Endodermal cell (in vitro differentiated cells): ENCODE results near the gene TEX22. TPM values are rescaled to one million over a fixed set of nuclear protein-coding genes. Genes with fewer than 3 reads are reported as not detected.

ENCODE experiments used
- DNase-seq: peaks from one replicate; pipeline ENCODE4 v3.0.0-alpha.2; 2017
- H3K27ac ChIP-seq: 2 replicates; pipeline ENCODE4 v1.5.1; 2013; ENCODE audit warnings: mild to moderate bottlenecking, low read depth, low read length, moderate library complexity
- H3K27me3 ChIP-seq: 2 replicates; pipeline ENCODE4 v1.6.1; 2013; ENCODE audit warnings: mild to moderate bottlenecking, low read length, moderate library complexity; ENCODE audit not compliant: insufficient read depth, control insufficient read depth, poor library complexity, severe bottlenecking
- H3K36me3 ChIP-seq: 2 replicates; pipeline ENCODE4 v1.7.0; 2013; ENCODE audit warnings: mild to moderate bottlenecking, low read length, moderate library complexity; ENCODE audit not compliant: control insufficient read depth, insufficient read depth
- H3K4me1 ChIP-seq: one replicate; pipeline ENCODE4 v1.7.0; 2013; ENCODE audit warnings: low read length; ENCODE audit not compliant: control insufficient read depth, insufficient read depth
- H3K4me3 ChIP-seq: 2 replicates; pipeline ENCODE4 v1.5.1; 2013; ENCODE audit warnings: mild to moderate bottlenecking, low read length, moderate library complexity
- H3K9ac ChIP-seq: 2 replicates; pipeline ENCODE4 v1.6.1; 2013; ENCODE audit warnings: mild to moderate bottlenecking, low read length, moderate library complexity; ENCODE audit not compliant: poor library complexity, severe bottlenecking; ENCODE audit errors: extremely low read depth
- H3K9me3 ChIP-seq: 2 replicates; pipeline ENCODE4 v1.6.1; 2013; ENCODE audit warnings: mild to moderate bottlenecking, low read length, moderate library complexity; ENCODE audit not compliant: control insufficient read depth
- H3K27ac Mint-ChIP-seq: 2 replicates; pipeline ENCODE4 v1.8.0; 2020; ENCODE audit warnings: mixed read lengths
- H3K27me3 Mint-ChIP-seq: 2 replicates; pipeline ENCODE4 v1.8.0; 2021; ENCODE audit warnings: mild to moderate bottlenecking, mixed read lengths; ENCODE audit not compliant: insufficient read depth
- H3K36me3 Mint-ChIP-seq: 2 replicates; pipeline ENCODE4 v1.8.0; 2020; ENCODE audit warnings: low read depth, mixed read lengths
- H3K4me1 Mint-ChIP-seq: 2 replicates; pipeline ENCODE4 v1.8.0; 2020; ENCODE audit warnings: mixed read lengths
- H3K4me3 Mint-ChIP-seq: 2 replicates; pipeline ENCODE4 v1.8.0; 2020; ENCODE audit warnings: mild to moderate bottlenecking, moderate library complexity, mixed read lengths
- H3K9me3 Mint-ChIP-seq: 2 replicates; pipeline ENCODE4 v1.8.0; 2020; ENCODE audit warnings: mild to moderate bottlenecking, mixed read lengths
- WGBS, 2 experiments: methylation state at CpG; one replicate each; pipeline versions ENCODE4 v1.1.5 to v1.1.7; 2013; ENCODE audit warnings: missing lambda C conversion rate in 2 of 2, mixed read lengths in 1 of 2; ENCODE audit not compliant: insufficient coverage in 1 of 2, insufficient read length in 1 of 2; 5-methylcytosine and 5-hydroxymethylcytosine counted together
- total RNA-seq, 2 donors: library from RNA; stranded (reverse); fragmentation: NEBNext Ultra II Directional in 1 of 2; extraction: Animal tissue kit (Norgen Biotek cat#: 25700) in 1 of 2; gene quantifications; 2 replicates in 1 of 2; 3 replicates in 1 of 2; pipeline ENCODE4 v1.2.1, GENCODE V29; 2021
- TF ChIP-seq, protein P1 (sequence below): fragments of 200-600 bp; sonication (generic); conservative IDR thresholded peaks from 2 replicates; pipeline ENCODE4 v1.5.0; 2021; ENCODE audit warnings: antibody characterized with exemption, mild to moderate bottlenecking

The TEX22 gene
- total RNA-seq, 2 donors from 2014 or later, result 1.9 to 3.5 TPM

DNA sequence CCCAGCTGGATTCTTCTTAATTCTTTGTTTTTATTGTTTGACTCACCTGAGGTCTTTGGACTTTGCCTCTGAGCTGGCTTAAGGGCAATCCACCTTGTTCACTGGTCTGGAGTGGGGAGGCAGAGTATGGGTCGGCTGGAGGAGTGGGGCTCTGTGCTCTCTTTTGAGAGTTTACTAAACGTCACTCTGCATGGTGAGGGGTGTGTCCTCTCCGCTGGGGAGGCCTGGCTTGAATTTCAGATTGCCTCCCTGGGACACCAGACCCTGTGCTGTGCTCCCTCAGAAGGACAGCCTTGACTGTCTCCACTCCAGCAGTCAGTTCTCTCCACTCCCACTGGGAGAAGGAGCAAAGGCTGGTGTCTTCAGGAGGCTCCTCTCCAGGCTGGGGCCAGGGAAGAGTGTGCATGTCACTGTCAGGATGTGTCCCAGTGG lies 19.4 kb downstream of the TEX22 start:
- Mint-ChIP-seq H3K36me3 (peaks cover 10% of the 10 kb centered on the region), H3K9me3 (no peaks in the 10 kb centered on the region), H3K27ac (no peak overlapping the region), H3K4me1 (peaks cover 8% of the 10 kb centered on the region), H3K27me3 (peaks cover 29% of the 10 kb centered on the region), H3K4me3 (peak overlapping the region; percentile 63)
- no peak overlapping the region for H3K4me3 ChIP-seq
- peaks cover 20% of the 10 kb centered on the region for H3K27me3 ChIP-seq
- H3K9me3 ChIP-seq, result no peaks in the 10 kb centered on the region
- H3K36me3 ChIP-seq, result peaks cover 11% of the 10 kb centered on the region
- TF ChIP-seq, protein P1, sequence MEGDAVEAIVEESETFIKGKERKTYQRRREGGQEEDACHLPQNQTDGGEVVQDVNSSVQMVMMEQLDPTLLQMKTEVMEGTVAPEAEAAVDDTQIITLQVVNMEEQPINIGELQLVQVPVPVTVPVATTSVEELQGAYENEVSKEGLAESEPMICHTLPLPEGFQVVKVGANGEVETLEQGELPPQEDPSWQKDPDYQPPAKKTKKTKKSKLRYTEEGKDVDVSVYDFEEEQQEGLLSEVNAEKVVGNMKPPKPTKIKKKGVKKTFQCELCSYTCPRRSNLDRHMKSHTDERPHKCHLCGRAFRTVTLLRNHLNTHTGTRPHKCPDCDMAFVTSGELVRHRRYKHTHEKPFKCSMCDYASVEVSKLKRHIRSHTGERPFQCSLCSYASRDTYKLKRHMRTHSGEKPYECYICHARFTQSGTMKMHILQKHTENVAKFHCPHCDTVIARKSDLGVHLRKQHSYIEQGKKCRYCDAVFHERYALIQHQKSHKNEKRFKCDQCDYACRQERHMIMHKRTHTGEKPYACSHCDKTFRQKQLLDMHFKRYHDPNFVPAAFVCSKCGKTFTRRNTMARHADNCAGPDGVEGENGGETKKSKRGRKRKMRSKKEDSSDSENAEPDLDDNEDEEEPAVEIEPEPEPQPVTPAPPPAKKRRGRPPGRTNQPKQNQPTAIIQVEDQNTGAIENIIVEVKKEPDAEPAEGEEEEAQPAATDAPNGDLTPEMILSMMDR, result no peak
- no peak overlapping the region for H3K9ac ChIP-seq
- 89% methylated on average over 3 of the region's 3 CpGs; no CpG with 5 or more reads in 1 of the 2 experiments for WGBS, 2 experiments
- H3K4me1 ChIP-seq, result peaks cover 4% of the 10 kb centered on the region
- DNase-seq, result no peak
- no peak overlapping the region for H3K27ac ChIP-seq

- Histone ChIP-seq H3K9me3 (no peaks in the 10 kb centered on the region), H3K27me3 (peaks cover 11% of the 10 kb centered on the region), H3K4me3 (peak overlapping the region; percentile 79), H3K36me3 (peaks cover 14% of the 10 kb centered on the region), H3K4me1 (peaks cover 4% of the 10 kb centered on the region), H3K27ac (no peak overlapping the region), H3K9ac (no peak overlapping the region)
- Mint-ChIP-seq H3K4me1 (peaks cover 8% of the 10 kb centered on the region), H3K9me3 (no peaks in the 10 kb centered on the region), H3K27ac (peak overlapping the region; percentile 39), H3K4me3 (peak overlapping the region; percentile 63), H3K36me3 (peaks cover 13% of the 10 kb centered on the region), H3K27me3 (peaks cover 21% of the 10 kb centered on the region)
- peak; percentile 46 for DNase-seq
- TF ChIP-seq, protein P1, result no peak
- 89 to 96% methylated on average over 13 to 19 of the region's 19 CpGs for WGBS, 2 experiments
These were observed 20.2 kb downstream of the TEX22 start for GRCh38 chr14:105418269-105419194.

DNA sequence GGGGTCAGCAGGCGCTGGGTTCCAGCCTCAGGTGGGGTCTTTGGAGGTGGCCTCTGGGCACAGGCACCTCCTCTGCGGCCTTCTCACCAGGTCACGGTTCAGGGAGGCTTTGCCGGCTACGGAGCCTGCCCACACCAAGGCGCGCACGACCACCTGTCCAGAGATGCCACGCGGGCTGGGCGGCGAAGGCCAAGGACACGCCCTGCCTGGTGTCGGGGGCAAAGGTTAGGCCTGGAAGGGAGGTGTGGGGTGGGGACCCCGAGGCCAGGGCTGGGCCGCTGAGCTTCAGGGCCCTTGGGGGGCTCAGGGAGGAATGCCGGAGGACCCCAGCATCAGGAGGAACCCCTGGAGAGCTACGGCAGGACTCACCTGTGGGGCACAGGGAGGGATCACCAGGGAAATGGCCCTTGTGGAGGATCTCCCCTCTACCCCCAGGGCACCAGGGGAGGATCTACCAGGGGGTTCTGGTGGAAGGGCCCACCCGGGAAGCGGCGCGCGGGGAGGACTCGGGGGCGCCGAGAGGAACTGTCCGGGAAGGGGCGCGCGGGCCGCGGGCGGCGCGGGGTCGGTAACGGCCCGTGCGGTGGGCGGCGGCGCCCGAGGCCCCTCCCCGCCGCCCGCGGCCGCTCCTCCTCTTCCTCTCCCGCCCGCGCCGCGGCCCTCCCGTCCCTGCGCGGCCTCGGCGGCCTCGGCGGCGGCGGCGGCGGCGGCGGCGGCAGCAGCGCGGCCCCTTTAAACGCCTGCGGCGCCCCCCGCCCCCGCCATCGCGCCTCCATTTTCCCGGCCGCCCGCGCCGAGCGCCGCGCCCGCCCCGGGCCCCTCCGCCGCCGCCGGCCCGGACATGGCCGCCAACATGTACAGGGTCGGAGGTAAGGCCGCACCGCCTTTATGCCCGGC lies 21.1 kb downstream of the TEX22 start, which contains the start of gene MTA1:
MTA1 (plus strand) TSS at position 633 of the 897 bp plus-strand sequence; CDS start at position 842, 209 bp downstream.
- H3K4me3 ChIP-seq, result peak within 1 kb of the TSS; percentile 88
- H3K9ac ChIP-seq, result peak within 1 kb of the TSS; percentile 76
- no peak within 1 kb of the TSS for H3K27ac ChIP-seq
- H3K27me3 ChIP-seq, result peaks cover 2% of the 10 kb centered on the region
- TF ChIP-seq, protein P1, result no peak
- H3K27ac Mint-ChIP-seq, result peak within 1 kb of the TSS; percentile 90
- peaks cover 4% of the 10 kb centered on the region for H3K4me1 ChIP-seq
- WGBS, 2 experiments, result 8 to 22% methylated on average over 10 to 96 of the region's 96 CpGs
- H3K4me1 Mint-ChIP-seq, result peaks cover 8% of the 10 kb centered on the region
- peak; percentile 60 for DNase-seq
- H3K36me3 ChIP-seq, result peaks cover 19% of the 10 kb centered on the region
- H3K27me3 Mint-ChIP-seq, result peaks cover 12% of the 10 kb centered on the region
- H3K4me3 Mint-ChIP-seq, result peak within 1 kb of the TSS; percentile 85
- H3K9me3 ChIP-seq, result no peaks in the 10 kb centered on the region
- H3K9me3 Mint-ChIP-seq, result no peaks in the 10 kb centered on the region
- peaks cover 15% of the 10 kb centered on the region for H3K36me3 Mint-ChIP-seq
